Measurements from ENCODE around the gene TAGLN.
A peak's percentile ranks its signal among the peaks of the same experiment; 100 is the strongest.

DNA sequence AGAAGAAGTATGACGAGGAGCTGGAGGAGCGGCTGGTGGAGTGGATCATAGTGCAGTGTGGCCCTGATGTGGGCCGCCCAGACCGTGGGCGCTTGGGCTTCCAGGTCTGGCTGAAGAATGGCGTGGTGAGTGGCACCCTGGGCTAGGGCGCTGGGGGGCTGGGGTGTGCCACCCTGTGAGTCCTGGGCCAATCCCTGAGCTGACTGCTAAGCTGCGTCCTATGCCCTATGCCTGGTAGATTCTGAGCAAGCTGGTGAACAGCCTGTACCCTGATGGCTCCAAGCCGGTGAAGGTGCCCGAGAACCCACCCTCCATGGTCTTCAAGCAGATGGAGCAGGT, 3.9 kb downstream of the TAGLN start:
- TF ChIP-seq POLR2AphosphoS5 (IDR thresholded peaks at IDR 0.05) (peak in 1 of 3 donors; percentile 19), EP300 (IDR thresholded peaks at IDR 0.05) (no peak)
